Measurements from ENCODE around the gene RBMS3. TPM values are rescaled to one million over a fixed set of nuclear protein-coding genes. Genes with fewer than 3 reads are reported as not detected.

The RBMS3 gene
- total RNA-seq, 1 donor from 2014 or later: 13.2 TPM

DNA sequence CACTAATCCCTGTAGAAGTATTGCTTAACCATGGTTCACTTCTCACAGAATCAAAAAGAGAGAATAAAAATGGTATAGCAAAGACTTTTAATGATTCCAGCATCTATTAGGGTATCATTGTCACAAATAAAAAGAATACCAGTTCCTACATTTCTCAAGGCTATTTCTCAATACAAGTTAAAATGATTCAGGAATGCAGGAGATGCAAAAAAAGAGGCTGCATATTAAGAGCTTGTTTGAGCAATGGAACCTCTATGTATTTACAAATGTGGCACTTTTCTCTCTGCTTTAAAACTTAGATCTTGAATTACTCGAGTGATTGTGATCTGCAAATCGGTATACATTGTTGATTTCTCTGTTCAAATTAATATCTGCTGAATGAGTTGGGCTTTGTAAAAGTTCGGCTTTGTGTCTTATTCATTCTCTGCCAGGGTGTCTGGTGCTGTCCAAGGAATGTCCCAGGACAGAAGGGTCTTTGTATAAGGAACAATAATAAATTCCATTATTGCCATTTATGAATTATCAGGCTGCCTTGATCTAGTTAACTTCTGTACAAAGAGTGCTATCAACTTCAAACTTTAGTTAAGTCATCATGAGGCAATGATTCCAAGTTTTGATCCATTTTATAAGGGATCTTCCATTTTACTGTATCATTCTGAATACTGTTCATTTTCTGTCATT, 364.2 kb downstream of the RBMS3 start:
- TF ChIP-seq, protein P1, sequence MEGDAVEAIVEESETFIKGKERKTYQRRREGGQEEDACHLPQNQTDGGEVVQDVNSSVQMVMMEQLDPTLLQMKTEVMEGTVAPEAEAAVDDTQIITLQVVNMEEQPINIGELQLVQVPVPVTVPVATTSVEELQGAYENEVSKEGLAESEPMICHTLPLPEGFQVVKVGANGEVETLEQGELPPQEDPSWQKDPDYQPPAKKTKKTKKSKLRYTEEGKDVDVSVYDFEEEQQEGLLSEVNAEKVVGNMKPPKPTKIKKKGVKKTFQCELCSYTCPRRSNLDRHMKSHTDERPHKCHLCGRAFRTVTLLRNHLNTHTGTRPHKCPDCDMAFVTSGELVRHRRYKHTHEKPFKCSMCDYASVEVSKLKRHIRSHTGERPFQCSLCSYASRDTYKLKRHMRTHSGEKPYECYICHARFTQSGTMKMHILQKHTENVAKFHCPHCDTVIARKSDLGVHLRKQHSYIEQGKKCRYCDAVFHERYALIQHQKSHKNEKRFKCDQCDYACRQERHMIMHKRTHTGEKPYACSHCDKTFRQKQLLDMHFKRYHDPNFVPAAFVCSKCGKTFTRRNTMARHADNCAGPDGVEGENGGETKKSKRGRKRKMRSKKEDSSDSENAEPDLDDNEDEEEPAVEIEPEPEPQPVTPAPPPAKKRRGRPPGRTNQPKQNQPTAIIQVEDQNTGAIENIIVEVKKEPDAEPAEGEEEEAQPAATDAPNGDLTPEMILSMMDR (conservative IDR thresholded peaks at IDR 0.05; ENCODE audit: low read depth, low read length): no peak
- H3K4me3 ChIP-seq (ENCODE audit: low read depth, low read length): no peak overlapping the region
- no peak for DNase-seq (ENCODE audit: low read depth)

DNA sequence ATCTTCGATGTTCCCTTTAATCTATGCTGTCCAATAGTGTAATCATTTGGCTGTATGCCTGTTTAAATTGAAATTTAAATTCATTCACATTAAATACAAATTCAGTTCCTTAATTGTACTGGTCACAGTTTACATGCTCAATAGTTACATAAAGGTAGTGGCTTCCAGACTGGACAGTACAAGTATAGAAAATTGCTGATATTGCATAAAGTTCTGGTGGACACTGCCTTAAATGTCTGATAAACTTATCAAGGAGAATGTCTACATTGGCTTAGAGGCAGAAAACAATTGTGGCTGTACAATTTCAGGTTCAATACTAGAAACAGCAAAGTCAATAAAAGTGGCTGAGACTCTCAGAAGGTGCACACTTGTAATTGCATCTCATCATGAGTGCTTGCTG, 365.2 kb downstream of the RBMS3 start:
- DNase-seq (ENCODE audit: low read depth): no peak
- H3K4me3 ChIP-seq (ENCODE audit: low read depth, low read length): no peak overlapping the region
- TF ChIP-seq, protein P1 (conservative IDR thresholded peaks at IDR 0.05; ENCODE audit: low read depth, low read length): no peak

DNA sequence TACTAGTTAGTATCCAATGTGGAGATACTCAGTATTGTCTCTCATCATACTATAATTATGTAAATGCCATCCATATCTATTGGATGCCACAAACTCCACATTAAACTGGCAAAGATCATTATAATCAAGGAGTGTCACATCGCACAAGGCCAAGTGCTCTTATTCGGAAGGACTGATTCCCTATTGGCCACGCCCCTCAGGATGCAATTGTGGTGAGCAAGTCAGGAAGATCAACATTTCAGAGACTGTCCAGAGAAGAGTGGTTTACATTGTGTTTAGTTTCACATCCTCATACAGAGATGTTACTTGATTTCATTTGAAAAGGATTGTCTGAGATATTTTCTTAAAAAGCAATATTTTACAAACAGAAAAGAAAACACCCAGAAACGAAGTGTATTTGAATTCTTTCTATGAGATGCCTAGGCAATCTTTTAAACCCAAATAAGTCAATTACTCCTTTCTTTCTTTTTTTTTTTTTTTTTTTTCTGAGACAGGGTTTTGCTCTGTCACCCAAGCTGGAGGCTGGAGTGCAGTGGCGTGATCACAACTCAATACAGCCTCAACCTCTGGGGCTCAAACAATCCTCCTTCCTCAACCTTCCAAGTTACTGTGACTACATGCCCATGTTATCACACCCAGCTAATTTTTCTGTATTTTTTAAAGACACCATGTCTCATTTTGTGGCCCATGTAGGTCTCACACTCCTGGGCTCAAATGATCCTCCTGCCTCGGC, 369.1 kb downstream of the RBMS3 start:
- no peak for DNase-seq (ENCODE audit: low read depth)
- TF ChIP-seq, protein P1 (conservative IDR thresholded peaks at IDR 0.05; ENCODE audit: low read depth, low read length): no peak
- no peak overlapping the region for H3K4me3 ChIP-seq (ENCODE audit: low read depth, low read length)

DNA sequence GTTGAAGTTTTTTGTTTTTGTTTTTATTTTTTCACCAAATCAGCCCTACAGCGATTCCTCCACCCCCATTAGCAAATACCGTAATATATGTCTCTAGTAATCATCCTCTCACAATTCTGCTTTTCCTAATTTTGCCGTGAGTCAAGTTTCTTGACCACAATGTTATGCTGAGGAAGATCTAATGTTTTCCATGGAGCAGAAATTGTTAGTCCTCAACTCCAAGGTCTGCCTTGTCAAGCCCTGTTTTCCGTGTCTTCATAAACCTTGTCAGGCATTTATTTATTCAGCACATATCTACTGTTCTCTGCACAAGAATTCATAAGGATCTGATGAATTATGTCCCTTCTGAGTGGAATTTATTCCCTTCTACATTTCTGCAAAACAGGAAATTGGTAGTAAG, 372.8 kb downstream of the RBMS3 start:
- TF ChIP-seq, protein P1 (conservative IDR thresholded peaks at IDR 0.05; ENCODE audit: low read depth, low read length): no peak
- DNase-seq (ENCODE audit: low read depth): no peak
- H3K4me3 ChIP-seq (ENCODE audit: low read depth, low read length): no peak overlapping the region

DNA sequence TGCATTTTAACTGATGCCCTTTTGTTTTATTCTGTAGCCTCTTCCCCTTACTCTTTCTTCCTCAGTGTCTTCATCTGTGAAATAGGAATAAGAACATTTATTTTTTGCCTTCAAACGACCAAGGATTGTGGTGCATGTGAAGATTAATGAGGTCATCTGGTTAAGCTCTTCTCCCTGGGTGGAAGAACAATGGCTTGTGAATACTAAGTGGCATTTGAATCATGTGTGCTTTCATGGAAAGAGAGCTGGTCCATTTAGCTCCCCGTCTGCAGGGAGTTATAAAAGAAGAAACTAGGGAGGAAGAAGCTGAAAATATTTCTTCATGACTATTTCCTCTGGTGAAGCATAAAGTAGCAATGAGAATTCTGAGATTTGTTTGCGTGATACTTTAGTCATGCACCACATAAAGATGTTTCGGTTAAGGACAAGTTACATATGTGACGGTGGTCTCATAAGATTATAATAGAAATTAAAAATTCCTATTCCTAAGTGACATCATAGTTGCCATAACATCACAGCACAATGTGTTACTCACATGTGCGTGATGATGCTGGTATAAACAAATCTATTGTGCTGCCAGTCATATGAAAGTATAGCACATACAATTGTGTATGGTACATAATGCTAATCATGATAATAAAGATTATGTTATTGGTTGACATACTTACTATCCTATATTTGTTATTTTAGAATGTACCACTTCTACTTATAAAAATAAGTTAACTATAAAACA, 374.3 kb downstream of the RBMS3 start:
- peak; percentile 4 for DNase-seq (ENCODE audit: low read depth)
- TF ChIP-seq, protein P1 (conservative IDR thresholded peaks at IDR 0.05; ENCODE audit: low read depth, low read length): no peak
- no peak overlapping the region for H3K4me3 ChIP-seq (ENCODE audit: low read depth, low read length)

DNA sequence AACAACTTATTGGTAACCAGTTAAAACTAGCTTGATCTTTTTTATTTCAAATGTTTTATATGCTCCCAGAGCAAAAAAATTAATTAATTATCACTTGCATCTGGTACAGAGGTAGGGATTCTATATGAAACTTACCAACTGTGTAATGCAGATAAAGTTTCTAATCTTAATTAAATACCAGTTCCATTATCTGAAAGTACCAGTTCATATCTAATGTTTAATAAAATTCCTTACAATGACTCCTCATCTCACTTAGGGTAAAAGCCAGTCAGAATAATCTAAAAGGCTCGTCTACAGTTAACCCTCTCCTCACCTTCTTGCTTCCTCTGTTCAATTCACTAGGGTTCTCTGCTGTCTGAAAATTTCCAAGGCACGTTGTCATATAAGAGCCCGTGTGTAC, 384.8 kb downstream of the RBMS3 start:
- H3K4me3 ChIP-seq (ENCODE audit: low read depth, low read length): no peak overlapping the region
- no peak for DNase-seq (ENCODE audit: low read depth)
- TF ChIP-seq, protein P1 (conservative IDR thresholded peaks at IDR 0.05; ENCODE audit: low read depth, low read length): no peak

Measured in epithelial cell of proximal tubule (primary cell).